GM18909 (cell line): ENCODE data around the gene PNMA8A.
"Not testable (repeated sequence)": the region's sequence is repeated elsewhere in the genome, so short reads cannot be mapped to it uniquely, and the experiment has no call there.

Source experiments
- ATAC-seq: cut with Tn5 transposase; IDR thresholded peaks from one replicate; pipeline ENCODE4 v1.9.1; 2021; ENCODE audit warnings: mild to moderate bottlenecking; ENCODE audit not compliant: unreplicated experiment, poor library complexity

Gene PNMA8A

DNA sequence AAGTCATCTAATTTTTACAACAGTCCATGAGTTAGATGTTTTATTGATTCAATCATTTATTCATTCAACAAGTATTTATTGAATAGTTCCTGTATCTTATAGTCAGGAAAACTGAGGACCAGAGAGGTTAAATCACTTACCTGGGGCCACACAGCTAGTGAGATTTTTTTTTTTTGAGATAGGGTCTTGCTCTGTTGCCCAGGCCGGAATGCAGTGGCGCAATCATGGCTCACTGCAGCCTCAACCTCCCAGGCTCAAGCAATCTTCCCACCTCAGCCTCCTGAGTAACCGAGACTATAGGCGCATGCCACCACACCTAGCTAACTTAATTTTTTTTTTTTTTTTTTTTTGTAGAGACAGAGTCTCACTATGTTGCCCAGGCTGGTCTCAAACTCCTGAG is 35.7 kb downstream of the PNMA8A start:
- ATAC-seq, result not testable (repeated sequence)

- ATAC-seq, result no peak
Observed at GRCh38 chr19:46435009-46435408, 36.4 kb downstream of the PNMA8A start.

DNA sequence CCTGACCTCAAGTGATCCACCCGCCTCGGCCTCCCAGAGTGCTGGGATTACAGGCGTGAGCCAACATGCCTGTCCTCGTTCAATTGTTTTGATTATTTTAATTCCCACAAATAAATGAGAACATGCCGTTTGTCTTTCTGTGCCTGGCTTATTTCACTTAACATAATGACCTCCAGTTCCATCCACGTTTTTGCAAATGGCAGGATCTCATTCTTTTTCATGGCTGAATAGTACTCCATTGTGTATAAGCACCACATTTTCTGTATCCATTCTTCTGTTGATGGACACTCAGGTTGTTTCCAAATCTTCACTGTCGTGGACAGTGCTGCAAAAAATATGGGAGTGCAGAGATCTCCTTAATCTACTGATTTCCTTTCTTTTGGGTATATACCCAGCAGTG is 37.9 kb downstream of the PNMA8A start:
- not testable (repeated sequence) for ATAC-seq

- no peak for ATAC-seq
Observed at GRCh38 chr19:46431824-46432223, 39.5 kb downstream of the PNMA8A start.

DNA sequence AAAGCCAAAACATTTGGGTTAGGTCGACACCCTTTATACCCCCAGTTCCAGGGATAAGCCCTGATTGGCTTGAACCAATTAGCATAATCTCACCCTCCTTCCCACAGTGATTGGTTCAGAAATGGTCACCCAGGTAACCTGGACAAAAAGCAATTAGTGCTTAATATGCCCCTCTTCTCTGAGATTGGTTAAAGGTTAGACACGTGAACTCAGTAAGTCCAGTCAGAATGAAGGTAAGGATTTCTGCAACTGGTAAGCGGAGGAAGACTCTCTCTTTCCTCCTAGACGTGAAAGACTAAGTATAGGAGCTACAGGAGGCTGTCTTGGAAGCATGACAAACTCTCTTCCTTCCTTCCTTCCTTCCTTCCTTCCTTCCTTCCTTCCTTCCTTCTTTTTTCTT is 41.4 kb downstream of the PNMA8A start:
- no peak for ATAC-seq

DNA sequence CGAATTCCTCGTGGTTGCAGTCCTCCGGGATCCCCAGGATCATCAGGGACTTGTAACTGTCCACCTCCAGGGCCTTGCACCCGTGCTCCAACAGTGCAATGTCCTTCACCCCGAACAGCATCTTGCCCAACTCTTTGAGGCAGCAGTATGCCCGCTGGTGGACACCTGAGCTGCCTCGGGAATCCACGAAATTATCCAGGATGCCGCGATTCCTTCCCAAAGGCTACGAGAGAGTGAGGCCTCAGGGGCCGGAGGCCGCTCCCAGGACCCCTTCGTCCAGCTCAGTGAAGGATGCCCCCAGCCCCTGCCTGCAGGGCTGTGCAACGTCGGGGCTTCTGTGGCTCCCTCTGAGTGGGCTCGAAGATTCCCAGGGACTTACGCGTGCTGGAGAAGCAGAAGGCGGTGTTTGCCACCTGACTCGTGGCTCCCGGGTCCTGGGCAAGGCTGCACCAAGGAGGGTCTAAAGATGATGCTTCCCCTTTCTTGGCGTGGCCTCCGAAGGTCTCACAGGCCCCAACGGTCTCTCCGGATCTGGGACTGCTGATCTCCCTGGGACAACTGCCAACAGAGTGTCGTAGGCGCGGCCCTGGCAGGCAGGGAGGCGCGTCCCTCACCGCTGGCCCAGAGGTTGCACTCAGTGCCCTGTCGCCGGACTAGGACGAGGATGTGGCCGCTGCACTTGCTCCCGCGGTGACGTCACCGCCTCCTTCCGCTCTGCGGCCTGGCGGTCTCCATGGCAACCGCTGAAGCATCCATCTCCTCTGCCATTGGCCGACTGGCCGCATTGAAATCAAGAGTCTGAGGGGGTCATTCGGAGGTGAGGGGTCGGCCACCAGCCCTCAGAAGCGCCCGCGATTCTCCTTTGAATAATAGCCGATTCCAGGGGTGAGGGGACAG is 42.9 kb downstream of the PNMA8A start, which contains the start of gene PNMA8C:
Gene PNMA8C (minus strand): TSS at position 698 of the 897 bp plus-strand sequence. CDS start 577 bp downstream, at position 121.
- ATAC-seq, result no peak

DNA sequence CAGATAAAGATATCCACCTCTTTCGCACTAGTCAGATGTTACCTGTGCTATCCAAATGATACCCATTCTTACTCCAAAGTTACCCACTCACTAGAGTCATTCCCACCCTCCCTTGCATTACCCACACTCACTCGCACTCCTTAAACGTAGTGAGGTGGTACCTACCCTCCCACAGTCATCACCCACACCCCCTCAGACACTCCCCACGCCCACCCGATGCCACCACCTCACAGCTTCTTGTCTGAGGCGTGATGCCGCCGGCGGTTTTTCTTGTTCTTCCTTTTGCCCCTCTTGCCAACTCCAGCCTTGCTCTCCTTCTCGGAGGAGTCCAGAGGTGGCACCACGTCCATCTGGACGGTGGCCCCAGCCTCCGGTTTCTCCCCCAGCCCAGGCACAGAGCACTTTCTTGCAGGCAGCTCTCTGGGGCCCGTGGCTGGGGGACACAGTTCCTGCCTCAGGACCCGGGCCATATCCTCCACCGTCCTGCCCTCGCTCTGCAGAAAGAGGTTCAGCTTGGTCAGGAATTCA is 43.8 kb downstream of the PNMA8A start:
- no peak for ATAC-seq

GRCh38 chr19:46426506-46427162 is 44.7 kb downstream of the PNMA8A start:
- ATAC-seq, result no peak

DNA sequence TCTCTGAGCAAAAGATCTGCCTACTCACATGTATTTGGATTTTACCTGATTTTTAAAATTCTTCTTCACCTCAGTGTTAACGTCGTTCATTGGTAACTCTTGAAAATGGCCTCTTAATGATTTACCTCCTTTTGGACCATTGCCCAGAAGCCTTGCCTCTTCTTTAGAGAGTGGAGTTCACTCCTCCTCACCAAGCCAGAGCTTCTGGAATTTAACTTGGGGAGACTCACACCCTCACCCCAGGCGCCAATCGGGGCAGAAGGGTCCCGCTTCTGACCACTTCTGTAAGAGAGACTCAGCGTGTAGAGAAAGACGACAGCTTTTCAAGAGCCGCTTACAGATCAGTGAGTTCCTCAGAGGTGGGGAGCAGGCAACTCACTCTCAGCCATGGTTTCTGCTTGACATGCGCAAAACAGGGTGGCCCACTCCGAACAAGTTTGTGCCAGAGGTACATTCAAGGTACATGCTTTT is 45.3 kb downstream of the PNMA8A start:
- ATAC-seq, result no peak

GRCh38 chr19:46423188-46423587 is 48.2 kb downstream of the PNMA8A start:
- ATAC-seq, result no peak

- ATAC-seq, result no peak
Observed at GRCh38 chr19:46422344-46422743, 49.0 kb downstream of the PNMA8A start.

- no peak for ATAC-seq
Observed at GRCh38 chr19:46420056-46420455, 51.3 kb downstream of the PNMA8A start.
